SIG-M5 treated with dmso at 0.1 percent for 504 hours (cell line): Measurements from ENCODE around the gene GEMIN2.
"Not testable (repeated sequence)": the region's sequence is repeated elsewhere in the genome, so short reads cannot be mapped to it uniquely, and the experiment has no call there.

ENCODE experiments used
- DNase-seq: peaks from one replicate; lab custom pipeline; 2025; ENCODE audit not compliant: unreplicated experiment; lab: John Stamatoyannopoulos, UW

Gene GEMIN2

GRCh38 chr14:39114073-39114838, at the start of gene GEMIN2:
Gene GEMIN2, plus strand, starts transcription at chr14:39114323. Its CDS starts 16 bp downstream, at chr14:39114339.
- DNase-seq = peak; percentile 96

- DNase-seq = not testable (repeated sequence)
These were observed 44.8 kb upstream of the GEMIN2 start for GRCh38 chr14:39069169-39069805.

GRCh38 chr14:39069923-39070322, 44.2 kb upstream of the GEMIN2 start:
- no peak for DNase-seq

GRCh38 chr14:39071096-39071495, 43.0 kb upstream of the GEMIN2 start:
- no peak for DNase-seq

DNA sequence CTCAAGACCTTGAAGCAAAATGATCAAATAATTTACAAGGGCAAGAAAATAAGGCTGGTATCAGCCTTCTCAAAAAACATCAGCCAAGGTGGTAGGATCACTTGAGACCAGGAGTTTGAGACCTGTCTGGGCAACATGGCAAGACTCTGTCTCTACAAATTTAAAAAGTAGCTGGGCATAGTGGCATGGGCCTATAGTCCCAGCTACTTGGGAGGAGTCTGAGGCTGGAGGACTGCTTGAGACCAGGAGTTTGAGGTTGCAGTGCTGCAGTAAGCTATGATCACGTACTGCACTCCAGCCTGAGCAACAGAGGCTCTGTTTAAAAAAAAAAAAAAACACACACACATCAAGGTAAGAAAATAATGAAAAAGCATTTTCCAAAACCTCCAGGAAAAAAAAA, 33.2 kb upstream of the GEMIN2 start:
- no peak for DNase-seq

DNA sequence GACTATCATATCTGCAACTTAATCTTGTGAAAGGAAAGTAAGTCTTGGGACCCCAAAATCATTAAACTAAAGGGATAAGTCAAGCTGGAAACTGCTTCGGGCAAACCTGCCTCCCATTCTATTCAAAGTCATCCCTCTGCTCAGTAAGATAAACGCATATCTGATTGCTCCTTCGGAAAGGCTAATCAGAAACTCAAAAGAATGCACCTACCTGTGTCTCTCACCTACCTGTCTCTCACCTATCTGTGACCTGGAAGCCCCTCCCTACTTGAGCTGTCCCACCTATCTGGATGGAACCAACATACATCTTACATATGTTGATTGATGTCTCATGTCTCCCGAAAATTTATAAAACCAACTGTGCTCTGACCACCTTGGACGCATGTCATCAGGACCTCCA, 31.0 kb upstream of the GEMIN2 start:
- no peak for DNase-seq

GRCh38 chr14:39085933-39086332, 28.2 kb upstream of the GEMIN2 start:
- DNase-seq = no peak

- no peak for DNase-seq
These were observed 26.6 kb upstream of the GEMIN2 start for GRCh38 chr14:39087493-39087892.

DNA sequence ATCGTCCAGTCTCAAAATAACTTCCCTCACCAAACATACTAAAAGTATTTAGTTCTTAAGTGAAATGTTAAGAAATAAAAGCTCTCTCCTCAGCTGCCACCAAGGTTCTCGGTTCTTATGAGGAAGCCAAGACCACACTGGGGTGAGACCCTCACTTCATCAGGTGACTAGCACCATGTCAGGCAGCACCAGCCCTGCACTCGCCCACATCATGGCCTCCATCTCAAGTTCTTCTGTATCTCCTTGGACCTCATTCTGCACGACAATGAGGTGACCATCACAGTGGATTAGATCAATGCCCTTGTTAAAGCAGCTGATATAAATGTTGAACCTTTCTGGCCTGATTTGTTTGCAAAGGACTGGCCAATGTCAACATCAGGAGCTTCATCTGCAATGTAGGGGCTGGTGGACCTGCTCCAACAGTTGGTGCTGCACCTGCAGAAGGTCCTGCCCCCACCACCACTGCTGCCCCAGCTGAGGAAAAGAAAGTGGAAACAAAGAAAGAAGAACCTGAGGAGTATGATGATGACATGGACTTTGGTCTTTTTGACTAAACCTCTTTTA, 23.5 kb upstream of the GEMIN2 start:
- DNase-seq = no peak

DNA sequence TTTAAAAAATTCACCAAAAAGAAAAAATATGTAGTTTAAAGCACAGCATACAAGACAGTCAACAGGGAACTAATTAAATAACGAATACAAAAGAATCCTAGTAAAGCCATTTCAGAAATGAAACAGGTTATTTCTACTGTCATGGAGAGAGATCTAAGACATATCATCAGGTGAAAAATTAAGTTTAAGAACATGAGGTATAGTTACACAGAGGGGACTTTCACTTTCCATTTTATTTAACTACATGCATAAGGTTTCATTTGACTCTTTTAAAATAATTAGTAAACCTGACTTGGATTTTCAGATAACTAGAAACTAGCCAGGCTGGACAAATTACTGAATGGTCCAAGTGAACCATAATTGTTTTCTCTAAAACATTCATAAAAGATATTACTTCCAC, 22.4 kb upstream of the GEMIN2 start:
- no peak for DNase-seq

DNA sequence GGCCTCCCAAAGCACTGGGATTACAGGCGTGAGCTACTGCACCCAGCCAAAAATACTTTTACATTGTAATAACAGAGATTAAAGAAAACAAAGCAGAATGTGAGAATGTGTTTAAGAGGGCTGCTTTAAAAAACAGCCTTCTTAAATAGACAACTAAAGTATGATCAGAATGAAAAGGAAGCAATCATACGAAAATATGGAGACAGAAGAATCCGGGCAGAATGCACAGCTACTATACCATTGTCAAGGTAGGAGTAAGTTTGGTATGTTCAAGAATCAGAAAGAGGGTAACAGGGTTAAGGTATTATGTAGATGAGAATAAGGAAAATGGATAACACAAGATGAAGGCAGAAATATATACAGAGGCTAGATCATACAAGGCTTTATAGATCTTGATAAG, 19.6 kb upstream of the GEMIN2 start:
- DNase-seq = no peak

- no peak for DNase-seq
These were observed 17.0 kb upstream of the GEMIN2 start for GRCh38 chr14:39097159-39097558.

DNA sequence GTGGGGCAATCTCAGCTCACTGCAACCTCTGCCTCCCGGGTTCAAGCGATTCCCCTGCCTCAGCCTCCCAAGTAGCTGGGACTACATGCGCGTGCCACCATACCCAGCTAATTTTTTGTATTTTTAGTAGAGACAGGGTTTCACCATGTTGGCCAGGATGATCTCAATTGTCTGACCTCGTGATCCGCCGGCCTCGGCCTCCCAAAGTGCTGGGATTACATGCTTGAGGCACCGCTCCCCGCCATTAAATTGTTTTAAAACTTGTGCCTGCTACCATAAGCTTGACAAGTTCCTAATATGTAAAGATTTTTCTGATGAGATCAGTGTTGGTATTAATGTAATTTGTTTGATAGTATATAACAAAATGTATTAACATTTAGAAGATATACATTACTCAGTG, 14.9 kb upstream of the GEMIN2 start:
- DNase-seq = not testable (repeated sequence)

- DNase-seq = no peak
These were observed 14.4 kb upstream of the GEMIN2 start for GRCh38 chr14:39099748-39100147.

GRCh38 chr14:39102265-39102968, 11.7 kb upstream of the GEMIN2 start:
- DNase-seq = peak; percentile 9

GRCh38 chr14:39102969-39103957, 10.9 kb upstream of the GEMIN2 start, which contains the start of gene SEC23A:
Gene SEC23A, minus strand, starts transcription at chr14:39103235. Its CDS starts 7,117 bp downstream, at chr14:39096118.
- peak; percentile 79 for DNase-seq

- not testable (repeated sequence) for DNase-seq
These were observed 9.9 kb upstream of the GEMIN2 start for GRCh38 chr14:39104078-39104801.

- DNase-seq = peak; percentile 54
These were observed 6.5 kb upstream of the GEMIN2 start for GRCh38 chr14:39107591-39107996.

DNA sequence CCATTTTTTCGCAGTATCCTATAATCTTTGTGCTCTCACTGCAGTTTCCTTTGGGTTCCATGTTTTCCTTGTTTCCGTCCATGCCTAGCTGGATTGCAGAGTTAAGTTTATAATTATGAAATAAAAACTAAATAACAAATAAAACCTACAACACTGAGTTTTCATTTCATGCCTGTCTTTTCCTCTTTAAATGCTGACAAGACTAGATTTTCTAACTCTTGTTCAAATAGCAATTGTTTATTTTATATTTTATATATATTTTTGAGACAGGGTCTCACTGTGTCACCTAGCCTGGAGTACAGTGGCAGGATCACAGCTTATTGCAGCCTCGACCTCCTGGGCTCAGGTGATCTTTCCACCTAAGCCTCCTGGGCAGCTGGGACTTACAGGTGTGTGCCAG, 5.3 kb upstream of the GEMIN2 start:
- no peak for DNase-seq
